K562 (cell line): ENCODE data around the gene ACKR2. TPM values are rescaled to one million over a fixed set of nuclear protein-coding genes. Genes with fewer than 3 reads are reported as not detected.

Experiments
- ADNP ChIP-seq: fragments of 200-800 bp; sonication (Bioruptor generic); IDR thresholded peaks from 2 replicates; pipeline ENCODE4 v1.6.1; 2016; ENCODE audit warnings: missing genetic modification characterization, missing compliant biosample characterization
- CCAR2 ChIP-seq: fragments of 200-400 bp; formaldehyde crosslinking; IDR thresholded peaks from 2 replicates; pipeline ENCODE4 v1.6.1; 2017; ENCODE audit warnings: mild to moderate bottlenecking, low read depth, low read length
- CEBPG ChIP-seq, 3 experiments: fragments of 200-800 bp in 1 of 3; sonication (Bioruptor generic) in 1 of 3; sonication (generic) in 1 of 3; formaldehyde crosslinking in 1 of 3; IDR thresholded peaks in 2 of 3; conservative IDR thresholded peaks in 1 of 3; 2 replicates each; pipeline versions ENCODE4 v1.6.1 to v1.8.0; 2016 to 2022; ENCODE audit warnings: missing compliant biosample characterization in 2 of 3, missing genetic modification characterization in 2 of 3, mild to moderate bottlenecking in 1 of 3, missing genetic modification reagents in 1 of 3
- HMG20A ChIP-seq: fragments of 450-650 bp; formaldehyde crosslinking; conservative IDR thresholded peaks from 2 replicates; pipeline ENCODE4 v1.4.0; 2020; ENCODE audit warnings: mild to moderate bottlenecking, mixed read lengths
- PHF8 ChIP-seq: fragments of 200-600 bp; sonication (generic); IDR thresholded peaks from 2 replicates; pipeline ENCODE4 v1.6.1; 2012; ENCODE audit warnings: mixed run types, mild to moderate bottlenecking, inconsistent platforms, low read length, moderate library complexity, borderline replicate concordance
- RBBP5 ChIP-seq: fragments of 200-600 bp; sonication (generic); IDR thresholded peaks from 2 replicates; pipeline ENCODE4 v1.6.1; 2012; ENCODE audit warnings: borderline replicate concordance, mild to moderate bottlenecking, low read length, control low read depth, inconsistent platforms; ENCODE audit not compliant: insufficient read depth, poor library complexity, severe bottlenecking
- RBFOX2 ChIP-seq: fragments of 200-400 bp; formaldehyde crosslinking; IDR thresholded peaks from 2 replicates; pipeline ENCODE4 v1.6.1; 2017; ENCODE audit warnings: low read depth, mild to moderate bottlenecking, low read length, moderate library complexity
- SMAD1 ChIP-seq: fragments of 150-350 bp; IDR thresholded peaks from 2 replicates; pipeline ENCODE4 v1.6.1; 2014; ENCODE audit warnings: low read length, low read depth; ENCODE audit not compliant: partially characterized antibody
- SOX6 ChIP-seq: fragments of 450-650 bp; IDR thresholded peaks from 2 replicates; pipeline ENCODE4 v1.6.1; 2014; ENCODE audit warnings: mild to moderate bottlenecking
- SPI1 ChIP-seq: IDR thresholded peaks from 2 replicates; pipeline ENCODE4 v1.6.1; 2011; ENCODE audit warnings: low read depth, low read length, control low read depth, borderline replicate concordance
- YBX1 ChIP-seq: fragments of 450-650 bp; IDR thresholded peaks from 2 replicates; pipeline ENCODE4 v1.7.1; 2016; ENCODE audit warnings: mild to moderate bottlenecking
- ZKSCAN1 ChIP-seq: fragments of 150-350 bp; IDR thresholded peaks from 2 replicates; pipeline ENCODE4 v1.6.1; 2016; ENCODE audit warnings: low read depth, low read length
- ZNF354B ChIP-seq: fragments of 250-450 bp; sonication (Bioruptor Pico); IDR thresholded peaks from 2 replicates; pipeline ENCODE4 v1.4.0; 2020
- polyA plus RNA-seq, 8 experiments: library from polyadenylated mRNA; depleted of rRNA in 4 of 8; stranded (reverse) in 5 of 8; unstranded in 3 of 8; fragments of >200 nt; fragmentation: Nextera tagmentation in 2 of 8; fragmentation: Illumina TruSeq in 1 of 8; extraction: Ambion mirVana in 2 of 8; extraction: Trizol in 1 of 8; gene quantifications; 2 replicates each; pipeline versions ENCODE4 v1.2.1 to v1.2.3, GENCODE V29; 2011 to 2014; ENCODE audit warnings: inconsistent platforms in 1 of 8, missing spikeins in 1 of 8
- total RNA-seq, 7 experiments: library from RNA; depleted of rRNA in 6 of 7; stranded (reverse); fragments of >200 nt in 6 of 7; fragmentation: Illumina TruSeq in 2 of 7; extraction: Trizol in 2 of 7; gene quantifications; 2 replicates each; pipeline versions ENCODE4 v1.2.1 to v1.2.3, GENCODE V29; 2011 to 2021; ENCODE audit warnings: low replicate concordance in 1 of 7
- TF ChIP-seq, protein P1 (sequence below), 2 experiments: fragments of 450-650 bp in 1 of 2; sonication (generic) in 1 of 2; formaldehyde crosslinking in 1 of 2; IDR thresholded peaks; 2 replicates each; pipeline versions ENCODE4 v1.7.1 to v1.9.0; 2016 to 2022; ENCODE audit warnings: inconsistent platforms in 1 of 2, mild to moderate bottlenecking in 1 of 2, missing genetic modification reagents in 1 of 2
- TF ChIP-seq, protein P2 (sequence below): fragments of 200-400 bp; formaldehyde crosslinking; IDR thresholded peaks from 2 replicates; pipeline ENCODE4 v1.6.1; 2017; ENCODE audit warnings: mild to moderate bottlenecking, low read depth, low read length, moderate library complexity
- TF ChIP-seq, protein P3 (sequence below): fragments of 450-650 bp; formaldehyde crosslinking; IDR thresholded peaks from 2 replicates; pipeline ENCODE4 v1.4.0; 2020; ENCODE audit warnings: mild to moderate bottlenecking, moderate library complexity

The ACKR2 gene
- total and polyA plus RNA-seq, 9 of the 15 experiments (the other 6 are each of a cell fraction or from before 2014, with no cell fraction given) = 0.03 to 0.69 (median 0.25) TPM; not detected in 1

DNA sequence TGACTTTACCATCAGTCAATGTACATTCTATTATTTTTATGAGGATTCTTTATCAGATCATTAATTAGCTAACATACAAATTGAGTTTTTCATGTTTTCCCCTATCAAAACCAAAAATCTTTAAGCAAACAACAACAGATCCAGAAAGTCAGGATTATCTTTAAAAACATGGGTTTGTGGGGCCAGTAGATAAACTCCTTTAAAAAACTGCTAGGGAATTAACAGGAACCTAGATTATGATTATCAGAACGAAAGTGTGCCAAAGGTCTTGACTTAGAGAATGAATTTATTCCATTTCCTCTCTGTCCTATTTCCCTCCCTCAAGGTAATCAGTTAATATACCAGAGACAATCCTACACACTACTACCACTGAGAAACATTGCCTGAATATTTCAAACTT, 23.0 kb upstream of the ACKR2 start (continued):
- TF ChIP-seq, protein P1, sequence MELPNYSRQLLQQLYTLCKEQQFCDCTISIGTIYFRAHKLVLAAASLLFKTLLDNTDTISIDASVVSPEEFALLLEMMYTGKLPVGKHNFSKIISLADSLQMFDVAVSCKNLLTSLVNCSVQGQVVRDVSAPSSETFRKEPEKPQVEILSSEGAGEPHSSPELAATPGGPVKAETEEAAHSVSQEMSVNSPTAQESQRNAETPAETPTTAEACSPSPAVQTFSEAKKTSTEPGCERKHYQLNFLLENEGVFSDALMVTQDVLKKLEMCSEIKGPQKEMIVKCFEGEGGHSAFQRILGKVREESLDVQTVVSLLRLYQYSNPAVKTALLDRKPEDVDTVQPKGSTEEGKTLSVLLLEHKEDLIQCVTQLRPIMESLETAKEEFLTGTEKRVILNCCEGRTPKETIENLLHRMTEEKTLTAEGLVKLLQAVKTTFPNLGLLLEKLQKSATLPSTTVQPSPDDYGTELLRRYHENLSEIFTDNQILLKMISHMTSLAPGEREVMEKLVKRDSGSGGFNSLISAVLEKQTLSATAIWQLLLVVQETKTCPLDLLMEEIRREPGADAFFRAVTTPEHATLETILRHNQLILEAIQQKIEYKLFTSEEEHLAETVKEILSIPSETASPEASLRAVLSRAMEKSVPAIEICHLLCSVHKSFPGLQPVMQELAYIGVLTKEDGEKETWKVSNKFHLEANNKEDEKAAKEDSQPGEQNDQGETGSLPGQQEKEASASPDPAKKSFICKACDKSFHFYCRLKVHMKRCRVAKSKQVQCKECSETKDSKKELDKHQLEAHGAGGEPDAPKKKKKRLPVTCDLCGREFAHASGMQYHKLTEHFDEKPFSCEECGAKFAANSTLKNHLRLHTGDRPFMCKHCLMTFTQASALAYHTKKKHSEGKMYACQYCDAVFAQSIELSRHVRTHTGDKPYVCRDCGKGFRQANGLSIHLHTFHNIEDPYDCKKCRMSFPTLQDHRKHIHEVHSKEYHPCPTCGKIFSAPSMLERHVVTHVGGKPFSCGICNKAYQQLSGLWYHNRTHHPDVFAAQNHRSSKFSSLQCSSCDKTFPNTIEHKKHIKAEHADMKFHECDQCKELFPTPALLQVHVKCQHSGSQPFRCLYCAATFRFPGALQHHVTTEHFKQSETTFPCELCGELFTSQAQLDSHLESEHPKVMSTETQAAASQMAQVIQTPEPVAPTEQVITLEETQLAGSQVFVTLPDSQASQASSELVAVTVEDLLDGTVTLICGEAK (IDR thresholded peaks at IDR 0.05) = no peak
- TF ChIP-seq, protein P1 (CRISPR knock-in tag; IDR thresholded peaks at IDR 0.05) = no peak
- no peak for TF ChIP-seq SMAD1
- TF ChIP-seq SOX6 = peak; percentile 69
- TF ChIP-seq, protein P2, sequence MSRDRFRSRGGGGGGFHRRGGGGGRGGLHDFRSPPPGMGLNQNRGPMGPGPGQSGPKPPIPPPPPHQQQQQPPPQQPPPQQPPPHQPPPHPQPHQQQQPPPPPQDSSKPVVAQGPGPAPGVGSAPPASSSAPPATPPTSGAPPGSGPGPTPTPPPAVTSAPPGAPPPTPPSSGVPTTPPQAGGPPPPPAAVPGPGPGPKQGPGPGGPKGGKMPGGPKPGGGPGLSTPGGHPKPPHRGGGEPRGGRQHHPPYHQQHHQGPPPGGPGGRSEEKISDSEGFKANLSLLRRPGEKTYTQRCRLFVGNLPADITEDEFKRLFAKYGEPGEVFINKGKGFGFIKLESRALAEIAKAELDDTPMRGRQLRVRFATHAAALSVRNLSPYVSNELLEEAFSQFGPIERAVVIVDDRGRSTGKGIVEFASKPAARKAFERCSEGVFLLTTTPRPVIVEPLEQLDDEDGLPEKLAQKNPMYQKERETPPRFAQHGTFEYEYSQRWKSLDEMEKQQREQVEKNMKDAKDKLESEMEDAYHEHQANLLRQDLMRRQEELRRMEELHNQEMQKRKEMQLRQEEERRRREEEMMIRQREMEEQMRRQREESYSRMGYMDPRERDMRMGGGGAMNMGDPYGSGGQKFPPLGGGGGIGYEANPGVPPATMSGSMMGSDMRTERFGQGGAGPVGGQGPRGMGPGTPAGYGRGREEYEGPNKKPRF = no peak
- TF ChIP-seq, protein P3, sequence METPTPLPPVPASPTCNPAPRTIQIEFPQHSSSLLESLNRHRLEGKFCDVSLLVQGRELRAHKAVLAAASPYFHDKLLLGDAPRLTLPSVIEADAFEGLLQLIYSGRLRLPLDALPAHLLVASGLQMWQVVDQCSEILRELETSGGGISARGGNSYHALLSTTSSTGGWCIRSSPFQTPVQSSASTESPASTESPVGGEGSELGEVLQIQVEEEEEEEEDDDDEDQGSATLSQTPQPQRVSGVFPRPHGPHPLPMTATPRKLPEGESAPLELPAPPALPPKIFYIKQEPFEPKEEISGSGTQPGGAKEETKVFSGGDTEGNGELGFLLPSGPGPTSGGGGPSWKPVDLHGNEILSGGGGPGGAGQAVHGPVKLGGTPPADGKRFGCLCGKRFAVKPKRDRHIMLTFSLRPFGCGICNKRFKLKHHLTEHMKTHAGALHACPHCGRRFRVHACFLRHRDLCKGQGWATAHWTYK = no peak
- no peak for TF ChIP-seq RBBP5
- no peak for TF ChIP-seq RBFOX2
- TF ChIP-seq ADNP (tag) = peak; percentile 56; the same call in 1 of the 2 replicates
- TF ChIP-seq ZKSCAN1 = no peak
- no peak for TF ChIP-seq PHF8
- no peak for TF ChIP-seq SPI1
- no peak for TF ChIP-seq CCAR2
- no peak for TF ChIP-seq ZNF354B (CRISPR knock-in tag)
- no peak for TF ChIP-seq CEBPG (CRISPR knock-in tag; IDR thresholded peaks at IDR 0.05)
- no peak for TF ChIP-seq CEBPG (tag; conservative IDR thresholded peaks at IDR 0.05 in 1 of 2, IDR thresholded peaks at IDR 0.05 in 1 of 2)
- no peak for TF ChIP-seq HMG20A (CRISPR knock-in tag)
- TF ChIP-seq YBX1 = no peak
